ENCODE data around the gene IFIT3.

DNA sequence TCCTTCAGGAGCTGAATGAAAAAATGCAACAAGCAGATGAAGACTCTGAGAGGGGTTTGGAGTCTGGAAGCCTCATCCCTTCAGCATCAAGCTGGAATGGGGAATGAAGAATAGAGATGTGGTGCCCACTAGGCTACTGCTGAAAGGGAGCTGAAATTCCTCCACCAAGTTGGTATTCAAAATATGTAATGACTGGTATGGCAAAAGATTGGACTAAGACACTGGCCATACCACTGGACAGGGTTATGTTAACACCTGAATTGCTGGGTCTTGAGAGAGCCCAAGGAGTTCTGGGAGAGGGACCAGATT lies 20.6 kb upstream of the IFIT3 start:
- TF ChIP-seq, protein P1, sequence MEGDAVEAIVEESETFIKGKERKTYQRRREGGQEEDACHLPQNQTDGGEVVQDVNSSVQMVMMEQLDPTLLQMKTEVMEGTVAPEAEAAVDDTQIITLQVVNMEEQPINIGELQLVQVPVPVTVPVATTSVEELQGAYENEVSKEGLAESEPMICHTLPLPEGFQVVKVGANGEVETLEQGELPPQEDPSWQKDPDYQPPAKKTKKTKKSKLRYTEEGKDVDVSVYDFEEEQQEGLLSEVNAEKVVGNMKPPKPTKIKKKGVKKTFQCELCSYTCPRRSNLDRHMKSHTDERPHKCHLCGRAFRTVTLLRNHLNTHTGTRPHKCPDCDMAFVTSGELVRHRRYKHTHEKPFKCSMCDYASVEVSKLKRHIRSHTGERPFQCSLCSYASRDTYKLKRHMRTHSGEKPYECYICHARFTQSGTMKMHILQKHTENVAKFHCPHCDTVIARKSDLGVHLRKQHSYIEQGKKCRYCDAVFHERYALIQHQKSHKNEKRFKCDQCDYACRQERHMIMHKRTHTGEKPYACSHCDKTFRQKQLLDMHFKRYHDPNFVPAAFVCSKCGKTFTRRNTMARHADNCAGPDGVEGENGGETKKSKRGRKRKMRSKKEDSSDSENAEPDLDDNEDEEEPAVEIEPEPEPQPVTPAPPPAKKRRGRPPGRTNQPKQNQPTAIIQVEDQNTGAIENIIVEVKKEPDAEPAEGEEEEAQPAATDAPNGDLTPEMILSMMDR (conservative IDR thresholded peaks at IDR 0.05 in 1 of 2, IDR thresholded peaks at IDR 0.05 in 1 of 2; ENCODE audit: extremely low read depth in 1 of 2, insufficient read depth in 1 of 2, low read depth in 1 of 2, low read length in 2 of 2), result no peak
- no peak for TF ChIP-seq EZH2 (IDR thresholded peaks at IDR 0.05; ENCODE audit: borderline replicate concordance, low read length)

Data from mammary epithelial cell (primary cell).